T-helper 2 cell treated with Interferon-gamma antibody and Interleukin-4, amounts not matched to agents 5 μg/mL and 100 μg/mL, for 36 hours (primary cell): ENCODE measurements around the gene TMEM217.

Experiments
- DNase-seq: peaks from one replicate; pipeline ENCODE4 v3.0.0; 2021; ENCODE audit warnings: low spot score
- H3K27ac Mint-ChIP-seq: one replicate; pipeline ENCODE4 v1.8.0; 2021; ENCODE audit warnings: mild to moderate bottlenecking, mixed read lengths
- H3K27me3 Mint-ChIP-seq: one replicate; pipeline ENCODE4 v1.8.0; 2021; ENCODE audit warnings: low read depth, mixed read lengths
- H3K36me3 Mint-ChIP-seq: one replicate; pipeline ENCODE4 v1.8.0; 2021; ENCODE audit warnings: low read depth, mixed read lengths
- H3K4me1 Mint-ChIP-seq: one replicate; pipeline ENCODE4 v1.8.0; 2021; ENCODE audit warnings: low read depth, mixed read lengths
- H3K4me3 Mint-ChIP-seq: one replicate; pipeline ENCODE4 v1.8.0; 2022; ENCODE audit warnings: mild to moderate bottlenecking, moderate library complexity, mixed read lengths
- H3K9me3 Mint-ChIP-seq: one replicate; pipeline ENCODE4 v1.8.0; 2021; ENCODE audit warnings: mixed read lengths

TMEM217 gene

GRCh38 chr6:37269105-37269504 is 11.2 kb upstream of the TMEM217 start:
- Mint-ChIP-seq H3K4me3 (no peak overlapping the region), H3K4me1 (peaks cover 40% of the 10 kb centered on the region), H3K27ac (no peak overlapping the region), H3K36me3 (peaks cover 32% of the 10 kb centered on the region), H3K27me3 (no peaks in the 10 kb centered on the region), H3K9me3 (no peaks in the 10 kb centered on the region)
- DNase-seq: no peak

DNA sequence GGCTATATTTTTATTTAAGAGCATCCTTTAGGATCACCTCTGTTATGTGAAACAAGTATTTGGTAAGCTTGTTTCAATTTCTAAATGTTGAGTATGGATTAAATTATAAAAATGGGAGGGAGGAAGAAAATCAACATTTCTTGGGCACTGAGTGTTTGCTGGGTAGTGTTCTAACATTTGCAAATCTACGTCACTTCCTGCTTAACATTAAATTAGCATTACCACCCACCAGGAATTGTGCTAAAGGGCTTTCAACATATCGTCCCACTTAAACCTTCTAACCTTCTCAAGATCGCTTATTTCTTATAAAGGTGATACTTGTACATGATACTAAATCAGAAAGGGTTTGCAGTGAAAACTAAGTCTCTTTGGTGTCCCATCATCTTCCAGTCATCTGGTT is 7.9 kb upstream of the TMEM217 start:
- peaks cover 42% of the 10 kb centered on the region for H3K4me1 Mint-ChIP-seq
- no peaks in the 10 kb centered on the region for H3K9me3 Mint-ChIP-seq
- no peak for DNase-seq
- H3K27ac Mint-ChIP-seq: no peak overlapping the region
- no peak overlapping the region for H3K4me3 Mint-ChIP-seq
- peaks cover 40% of the 10 kb centered on the region for H3K36me3 Mint-ChIP-seq
- no peaks in the 10 kb centered on the region for H3K27me3 Mint-ChIP-seq

DNA sequence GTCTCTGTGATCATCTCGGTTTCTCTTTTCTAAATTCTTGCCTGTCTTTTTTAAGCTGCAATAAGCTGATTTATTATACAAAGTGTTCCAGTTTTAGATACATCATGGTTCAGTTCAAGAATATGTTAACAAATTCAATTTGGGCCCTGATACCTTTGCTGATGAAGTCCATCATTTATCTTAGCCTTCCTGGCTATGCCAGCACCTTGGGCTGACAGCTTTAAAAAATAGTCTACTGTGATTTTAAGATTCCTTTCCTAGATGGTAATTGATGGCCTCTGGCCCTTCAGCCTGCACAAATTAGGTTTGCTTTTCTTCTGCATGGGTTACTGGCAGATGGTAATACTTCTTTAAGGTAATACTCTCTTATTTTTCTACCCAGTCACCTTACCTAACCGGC is 7.1 kb upstream of the TMEM217 start:
- DNase-seq: no peak
- H3K27me3 Mint-ChIP-seq: no peaks in the 10 kb centered on the region
- H3K4me3 Mint-ChIP-seq: no peak overlapping the region
- H3K27ac Mint-ChIP-seq: no peak overlapping the region
- H3K9me3 Mint-ChIP-seq: no peaks in the 10 kb centered on the region
- peaks cover 46% of the 10 kb centered on the region for H3K4me1 Mint-ChIP-seq
- peaks cover 38% of the 10 kb centered on the region for H3K36me3 Mint-ChIP-seq

DNA sequence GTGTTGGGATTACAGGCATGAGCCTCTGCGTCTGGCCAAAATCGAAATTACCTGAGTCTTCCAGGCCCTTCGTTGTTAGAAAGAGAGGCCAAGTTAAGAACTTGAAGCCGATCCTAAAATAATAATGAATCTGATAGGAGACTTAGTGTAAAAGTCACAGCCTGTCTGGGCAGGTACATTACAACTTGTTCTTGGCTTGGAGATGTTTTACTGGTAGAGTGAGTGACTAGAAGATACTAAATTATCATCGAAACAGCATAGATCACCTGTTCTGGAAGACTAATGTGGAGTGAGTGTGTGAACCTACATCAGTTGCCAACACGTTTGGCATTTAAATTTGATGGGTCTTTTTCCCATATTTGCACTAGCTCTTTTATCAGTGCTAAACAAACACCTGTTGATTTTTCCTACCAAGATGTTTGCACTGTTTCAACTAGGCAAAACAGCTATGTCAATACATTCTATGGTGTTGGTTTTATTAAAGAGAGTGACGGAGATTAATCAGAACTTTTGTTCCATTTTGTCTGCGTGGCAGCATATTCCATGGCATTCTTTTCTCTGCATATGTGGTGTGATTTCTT is 4.6 kb upstream of the TMEM217 start:
- Mint-ChIP-seq H3K27ac (no peak overlapping the region), H3K27me3 (no peaks in the 10 kb centered on the region), H3K36me3 (peaks cover 28% of the 10 kb centered on the region), H3K4me3 (no peak overlapping the region), H3K9me3 (no peaks in the 10 kb centered on the region), H3K4me1 (peaks cover 55% of the 10 kb centered on the region)
- DNase-seq: no peak

DNA sequence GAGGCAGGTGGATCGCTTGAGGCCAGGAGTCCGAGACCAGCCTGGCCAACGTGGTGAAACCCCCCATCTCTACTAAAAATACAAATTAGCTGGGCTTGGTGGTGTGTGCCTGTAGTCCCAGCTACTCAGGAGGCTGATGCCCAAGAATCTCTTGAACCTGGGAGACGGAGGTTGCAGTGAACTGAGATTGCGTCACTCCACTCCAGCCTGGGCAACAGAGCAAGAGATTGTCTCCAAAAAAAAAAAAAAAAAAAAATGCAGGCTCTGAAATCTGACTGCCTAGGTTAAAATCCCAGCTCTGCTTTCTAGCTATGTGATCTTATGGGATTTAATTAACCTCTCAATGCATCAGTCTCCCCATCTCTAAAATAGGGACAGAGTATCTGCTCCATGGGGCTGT is 3.3 kb upstream of the TMEM217 start:
- Mint-ChIP-seq H3K4me3 (no peak overlapping the region), H3K4me1 (peaks cover 65% of the 10 kb centered on the region), H3K27me3 (no peaks in the 10 kb centered on the region), H3K9me3 (no peaks in the 10 kb centered on the region), H3K36me3 (peaks cover 28% of the 10 kb centered on the region), H3K27ac (peak overlapping the region; percentile 80)
- DNase-seq: no peak

DNA sequence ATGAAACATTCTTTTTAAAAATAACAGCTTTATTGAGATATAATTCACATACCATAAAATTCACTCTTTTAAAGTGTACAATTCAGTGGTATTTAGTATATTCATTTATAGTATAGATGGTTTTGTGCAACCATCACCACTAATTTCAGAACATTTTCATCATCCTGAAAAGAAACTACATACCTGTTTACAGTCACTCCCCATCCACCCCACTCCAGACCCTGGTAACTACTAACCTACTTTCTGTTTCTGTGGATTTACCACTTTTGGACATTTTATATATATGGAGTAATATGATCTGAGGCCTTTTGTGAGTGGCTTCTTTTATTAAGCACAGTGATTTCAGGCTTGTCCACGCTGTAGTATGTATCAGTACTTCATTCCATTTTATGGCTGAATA is 2.5 kb upstream of the TMEM217 start:
- DNase-seq: peak; percentile 16
- peaks cover 24% of the 10 kb centered on the region for H3K36me3 Mint-ChIP-seq
- no peaks in the 10 kb centered on the region for H3K9me3 Mint-ChIP-seq
- H3K27me3 Mint-ChIP-seq: no peaks in the 10 kb centered on the region
- peak overlapping the region; percentile 80 for H3K27ac Mint-ChIP-seq
- H3K4me1 Mint-ChIP-seq: peaks cover 60% of the 10 kb centered on the region
- H3K4me3 Mint-ChIP-seq: peak overlapping the region; percentile 56

DNA sequence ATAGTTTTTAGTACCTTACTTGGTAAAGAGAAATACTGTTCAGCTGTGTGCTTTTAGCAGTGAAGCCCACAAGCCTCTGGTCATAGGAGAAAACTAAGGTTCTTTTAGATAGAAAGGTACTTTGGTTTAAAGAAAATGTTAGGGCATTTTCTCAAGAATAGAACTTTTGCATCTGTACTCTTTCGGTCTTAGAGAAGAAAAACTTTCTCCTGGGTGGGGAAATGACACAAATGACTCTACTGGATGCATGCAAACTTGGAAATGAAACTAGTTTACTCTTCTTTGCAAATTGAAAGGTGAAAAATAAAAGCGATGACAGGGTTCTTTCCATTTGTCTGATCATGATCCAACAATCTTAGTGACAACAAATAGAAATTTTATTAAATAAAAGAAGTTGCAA is 2.1 kb upstream of the TMEM217 start:
- Mint-ChIP-seq H3K4me1 (peaks cover 57% of the 10 kb centered on the region), H3K27me3 (no peaks in the 10 kb centered on the region), H3K9me3 (no peaks in the 10 kb centered on the region), H3K36me3 (peaks cover 24% of the 10 kb centered on the region), H3K27ac (peak overlapping the region; percentile 95), H3K4me3 (peak overlapping the region; percentile 96)
- no peak for DNase-seq

DNA sequence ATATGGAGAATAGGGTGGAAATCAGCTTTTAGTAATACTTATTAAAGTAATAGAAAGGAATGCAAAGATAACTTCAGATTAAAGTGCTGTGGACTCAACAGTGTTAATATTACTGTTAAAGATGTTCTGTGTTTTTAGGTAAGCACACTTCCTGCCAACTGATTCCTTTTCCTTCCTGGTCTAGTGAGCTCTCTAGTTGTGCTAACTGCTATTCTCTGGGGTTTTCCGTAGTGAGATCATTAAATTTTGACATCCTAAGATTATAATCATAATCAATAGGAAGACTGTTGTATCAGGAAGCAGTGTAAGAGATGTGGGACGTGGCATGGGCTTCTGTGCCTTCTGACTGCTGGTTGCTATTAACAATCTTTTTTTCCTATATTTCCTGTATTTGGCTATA is 1.2 kb upstream of the TMEM217 start:
- peaks cover 52% of the 10 kb centered on the region for H3K4me1 Mint-ChIP-seq
- H3K9me3 Mint-ChIP-seq: no peaks in the 10 kb centered on the region
- H3K4me3 Mint-ChIP-seq: peak overlapping the region; percentile 96
- H3K27ac Mint-ChIP-seq: peak overlapping the region; percentile 95
- no peaks in the 10 kb centered on the region for H3K27me3 Mint-ChIP-seq
- H3K36me3 Mint-ChIP-seq: peaks cover 22% of the 10 kb centered on the region
- no peak for DNase-seq

GRCh38 chr6:37258405-37259105 is 611 bp upstream of the TMEM217 start:
- DNase-seq: no peak
- H3K4me3 Mint-ChIP-seq: peak overlapping the region; percentile 96
- H3K27me3 Mint-ChIP-seq: no peaks in the 10 kb centered on the region
- peak overlapping the region; percentile 95 for H3K27ac Mint-ChIP-seq
- peaks cover 20% of the 10 kb centered on the region for H3K36me3 Mint-ChIP-seq
- H3K4me1 Mint-ChIP-seq: peaks cover 49% of the 10 kb centered on the region
- H3K9me3 Mint-ChIP-seq: no peaks in the 10 kb centered on the region

GRCh38 chr6:37257320-37257633 is 667 bp downstream of the TMEM217 start:
- H3K36me3 Mint-ChIP-seq: peaks cover 10% of the 10 kb centered on the region
- H3K4me1 Mint-ChIP-seq: peaks cover 36% of the 10 kb centered on the region
- H3K27ac Mint-ChIP-seq: peak overlapping the region; percentile 95
- DNase-seq: no peak
- H3K27me3 Mint-ChIP-seq: no peaks in the 10 kb centered on the region
- H3K4me3 Mint-ChIP-seq: peak overlapping the region; percentile 96
- H3K9me3 Mint-ChIP-seq: no peaks in the 10 kb centered on the region

- no peak for DNase-seq
- H3K9me3 Mint-ChIP-seq: no peaks in the 10 kb centered on the region
- H3K36me3 Mint-ChIP-seq: peaks cover 10% of the 10 kb centered on the region
- no peaks in the 10 kb centered on the region for H3K27me3 Mint-ChIP-seq
- H3K4me1 Mint-ChIP-seq: peaks cover 36% of the 10 kb centered on the region
- H3K27ac Mint-ChIP-seq: no peak overlapping the region
- H3K4me3 Mint-ChIP-seq: peak overlapping the region; percentile 96
Measured at GRCh38 chr6:37256692-37257319, 1.1 kb downstream of the TMEM217 start.

- Mint-ChIP-seq H3K27me3 (no peaks in the 10 kb centered on the region), H3K36me3 (peaks cover 2% of the 10 kb centered on the region), H3K4me3 (no peak overlapping the region), H3K9me3 (no peaks in the 10 kb centered on the region), H3K27ac (no peak overlapping the region), H3K4me1 (peaks cover 23% of the 10 kb centered on the region)
- DNase-seq: no peak
Measured at GRCh38 chr6:37254881-37255280, 3.1 kb downstream of the TMEM217 start.

DNA sequence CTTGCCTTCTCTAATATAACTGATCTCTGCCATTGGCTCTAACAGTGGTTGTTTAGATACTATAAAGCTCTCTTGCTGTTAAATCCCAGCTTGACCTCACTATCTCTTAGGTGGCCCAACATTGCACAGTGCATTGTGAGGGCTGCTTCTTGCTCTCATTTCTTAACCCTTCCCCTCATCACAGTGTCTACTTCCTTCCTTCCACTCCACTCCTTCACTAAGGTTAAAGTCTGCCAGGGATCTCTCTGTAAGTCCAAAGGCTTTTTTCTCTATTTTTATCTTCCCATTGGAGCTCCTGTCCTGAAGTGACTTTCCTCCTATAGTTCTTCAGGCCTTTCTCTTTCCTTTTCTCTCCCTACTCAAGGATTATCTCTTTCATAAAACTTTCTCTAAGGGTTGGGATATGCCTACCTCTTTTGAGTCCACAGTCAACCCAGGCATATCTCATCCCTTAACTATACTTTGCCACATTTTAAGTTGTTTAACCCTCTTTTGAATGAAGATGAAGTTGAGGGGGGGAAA is 4.4 kb downstream of the TMEM217 start:
- Mint-ChIP-seq H3K27me3 (no peaks in the 10 kb centered on the region), H3K9me3 (no peaks in the 10 kb centered on the region), H3K4me1 (peaks cover 13% of the 10 kb centered on the region), H3K4me3 (no peak overlapping the region), H3K36me3 (peaks cover 1% of the 10 kb centered on the region), H3K27ac (no peak overlapping the region)
- DNase-seq: no peak

DNA sequence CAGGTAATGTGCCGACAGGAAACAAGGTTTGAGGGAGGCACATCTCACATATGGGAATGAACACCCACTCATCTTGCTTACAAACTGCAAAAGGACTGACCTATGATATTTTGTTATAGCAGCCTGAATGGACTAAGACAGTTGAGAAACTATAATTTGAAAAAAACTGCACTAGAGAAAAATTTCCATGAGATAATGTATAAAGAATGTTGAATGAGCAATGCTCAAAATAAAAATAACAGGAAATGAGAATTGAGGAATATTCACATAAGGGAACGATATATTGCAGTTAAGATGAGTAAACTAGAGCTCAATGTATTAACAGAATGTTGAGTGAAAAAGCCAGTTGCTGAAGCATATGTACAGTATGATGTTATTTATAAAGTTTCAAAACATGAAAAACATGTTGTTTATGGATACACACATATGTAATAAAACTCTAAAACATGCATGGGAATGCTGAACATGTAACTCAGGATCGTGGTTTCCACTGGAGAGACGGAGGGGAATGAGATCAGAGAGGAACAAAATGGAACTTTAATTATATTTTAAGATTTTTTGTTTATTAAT is 6.6 kb downstream of the TMEM217 start:
- Mint-ChIP-seq H3K9me3 (no peaks in the 10 kb centered on the region), H3K27me3 (no peaks in the 10 kb centered on the region), H3K4me1 (peaks cover 1% of the 10 kb centered on the region), H3K4me3 (no peak overlapping the region), H3K27ac (no peak overlapping the region), H3K36me3 (no peaks in the 10 kb centered on the region)
- no peak for DNase-seq
